Peyer's patch (tissue), 4 donors: ENCODE results near the gene UNC13D.

Experiments
- CTCF ChIP-seq, 6 experiments: fragments of 450-650 bp in 4 of 6; fragments of 200-600 bp in 2 of 6; sonication (generic) in 1 of 6; IDR thresholded peaks; one replicate each; pipeline ENCODE4 v1.5.1; 2017 to 2019; ENCODE audit warnings: antibody characterized with exemption in 6 of 6, mild to moderate bottlenecking in 3 of 6, moderate library complexity in 1 of 6
- POLR2A ChIP-seq, 2 donors: fragments of 450-650 bp; IDR thresholded peaks; one replicate each; pipeline ENCODE4 v1.5.1; 2017; ENCODE audit warnings: antibody characterized with exemption in 2 of 2, mild to moderate bottlenecking in 2 of 2, moderate library complexity in 2 of 2

- TF ChIP-seq POLR2A (IDR thresholded peaks at IDR 0.05) (no peak), CTCF (IDR thresholded peaks at IDR 0.05) (peak; percentile 42 to 77 (median 68))
Measured at GRCh38 chr17:75848523-75849278, 4.5 kb upstream of the UNC13D start.
